Activated CD4-positive, alpha-beta T cell treated with anti-CD3 and anti-CD28 coated beads, Interleukin-2, amount 10 ng/mL, durations not matched to agents 24 days and 14 days (primary cell): ENCODE results near the gene TIMM44. TPM values are rescaled to one million over a fixed set of nuclear protein-coding genes. Genes with fewer than 3 reads are reported as not detected.
A peak's percentile ranks its signal among the peaks of the same experiment; 100 is the strongest.

ENCODE experiments used
- DNase-seq: peaks from one replicate; pipeline ENCODE4 v3.0.0; 2022
- H3K27ac Mint-ChIP-seq: one replicate; pipeline ENCODE4 v1.8.0; 2022; ENCODE audit warnings: mild to moderate bottlenecking, mixed read lengths
- H3K27me3 Mint-ChIP-seq: one replicate; pipeline ENCODE4 v1.8.0; 2022; ENCODE audit warnings: mixed read lengths
- H3K36me3 Mint-ChIP-seq: one replicate; pipeline ENCODE4 v1.8.0; 2022; ENCODE audit warnings: low read depth, mild to moderate bottlenecking, mixed read lengths
- H3K4me1 Mint-ChIP-seq: one replicate; pipeline ENCODE4 v1.8.0; 2021; ENCODE audit warnings: mixed read lengths
- H3K4me3 Mint-ChIP-seq: one replicate; pipeline ENCODE4 v1.8.0; 2022; ENCODE audit warnings: mild to moderate bottlenecking, moderate library complexity, mixed read lengths
- H3K9me3 Mint-ChIP-seq: one replicate; pipeline ENCODE4 v1.8.0; 2021; ENCODE audit warnings: mixed read lengths
- intact Hi-C: fragments of 100-400 bp; cut with micrococcal nuclease; formaldehyde crosslinking; loops from one replicate; pipeline ENCODE4 v1.15.1; 2023
- total RNA-seq: library from RNA; stranded (reverse); gene quantifications from 2 replicates; pipeline ENCODE4 v1.2.3, GENCODE V29; 2022

TIMM44 gene
- total RNA-seq, 1 donor from 2014 or later: 111 TPM

GRCh38 chr19:7905268-7905667 is 38.2 kb downstream of the TIMM44 start:
- peak overlapping the region; percentile 92 for H3K4me3 Mint-ChIP-seq
- intact Hi-C loops: no loop called here
- peak; percentile 59 for DNase-seq
- peaks cover 19% of the 10 kb centered on the region for H3K36me3 Mint-ChIP-seq
- H3K4me1 Mint-ChIP-seq: peaks cover 25% of the 10 kb centered on the region
- peaks cover 3% of the 10 kb centered on the region for H3K27me3 Mint-ChIP-seq
- H3K9me3 Mint-ChIP-seq: no peaks in the 10 kb centered on the region
- peak overlapping the region; percentile 93 for H3K27ac Mint-ChIP-seq

GRCh38 chr19:7904074-7905020 is 39.1 kb downstream of the TIMM44 start:
- DNase-seq: peak; percentile 91
- intact Hi-C loops: no loop called here
- Mint-ChIP-seq H3K36me3 (peaks cover 19% of the 10 kb centered on the region), H3K27ac (peak overlapping the region; percentile 93), H3K4me1 (peaks cover 25% of the 10 kb centered on the region), H3K9me3 (no peaks in the 10 kb centered on the region), H3K27me3 (peaks cover 3% of the 10 kb centered on the region), H3K4me3 (peak overlapping the region; percentile 93)

GRCh38 chr19:7903244-7904073 is 40.0 kb downstream of the TIMM44 start, which contains the start of gene MAP2K7:
TSS of gene MAP2K7 (plus strand) at chr19:7903877. CDS start at chr19:7903945, 68 bp downstream.
- peaks cover 25% of the 10 kb centered on the region for H3K4me1 Mint-ChIP-seq
- DNase-seq: peak; percentile 100
- H3K4me3 Mint-ChIP-seq: peak within 1 kb of the TSS; percentile 93
- intact Hi-C loops: loop anchor here (1.0 to 2.0 kb wide), 3 partner anchors 17 to 40 kb away; partner anchors contain the start of genes SNAPC2 and TIMM44
- H3K36me3 Mint-ChIP-seq: peaks cover 19% of the 10 kb centered on the region
- H3K27ac Mint-ChIP-seq: peak within 1 kb of the TSS; percentile 96
- H3K9me3 Mint-ChIP-seq: no peaks in the 10 kb centered on the region
- peaks cover 3% of the 10 kb centered on the region for H3K27me3 Mint-ChIP-seq

DNA sequence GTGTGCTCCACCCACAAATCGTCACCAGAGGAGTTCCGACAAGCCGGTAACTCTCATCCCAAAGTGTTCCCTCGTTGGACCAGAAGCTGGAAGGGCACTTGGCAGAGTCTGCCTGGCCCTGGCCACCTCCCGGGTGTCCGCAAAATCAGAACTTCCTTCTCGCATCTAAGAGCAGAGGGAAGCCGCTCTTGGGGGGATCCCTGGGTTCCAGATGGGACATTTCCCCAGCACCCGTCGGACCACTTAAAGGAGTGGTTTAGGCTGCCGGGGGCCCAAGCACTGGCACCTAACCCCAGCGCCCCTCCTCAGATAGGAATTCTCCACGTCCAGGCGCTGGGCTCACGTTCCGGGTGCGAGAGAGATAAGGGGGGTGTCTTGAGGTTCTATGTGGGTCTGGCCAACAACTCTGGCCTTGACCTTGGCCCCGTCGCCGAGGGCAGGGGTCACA is 40.6 kb downstream of the TIMM44 start:
- H3K4me1 Mint-ChIP-seq: peaks cover 25% of the 10 kb centered on the region
- DNase-seq: peak; percentile 68
- H3K36me3 Mint-ChIP-seq: peaks cover 17% of the 10 kb centered on the region
- H3K4me3 Mint-ChIP-seq: peak overlapping the region; percentile 93
- H3K27me3 Mint-ChIP-seq: peaks cover 3% of the 10 kb centered on the region
- peak overlapping the region; percentile 96 for H3K27ac Mint-ChIP-seq
- no peaks in the 10 kb centered on the region for H3K9me3 Mint-ChIP-seq
- intact Hi-C loops: loop anchor here (1.0 to 2.0 kb wide), 3 partner anchors 17 to 40 kb away; partner anchors contain the start of genes SNAPC2 and TIMM44

GRCh38 chr19:7901337-7901736 is 42.1 kb downstream of the TIMM44 start:
- intact Hi-C loops: no loop called here
- H3K27ac Mint-ChIP-seq: no peak overlapping the region
- H3K4me3 Mint-ChIP-seq: no peak overlapping the region

DNA sequence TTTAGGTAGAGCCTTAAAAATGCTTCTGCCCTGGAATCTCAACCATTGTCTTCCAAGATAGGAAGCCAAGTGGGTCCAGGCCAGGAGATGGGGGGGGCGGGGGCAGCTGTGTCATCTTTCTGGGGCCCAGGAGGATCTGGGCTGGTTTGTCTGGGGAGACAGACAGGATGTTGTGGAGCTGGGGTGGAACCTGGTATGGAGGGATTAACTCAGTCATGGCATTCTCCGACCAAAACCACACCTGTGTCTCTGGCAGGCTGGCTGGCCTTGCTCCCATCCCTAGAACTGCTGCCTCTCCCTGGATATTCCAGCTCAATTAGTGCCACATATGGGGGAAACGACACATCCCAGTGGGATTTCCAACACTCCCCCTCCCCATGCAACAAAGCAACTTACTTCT is 42.5 kb downstream of the TIMM44 start:
- no peaks in the 10 kb centered on the region for H3K9me3 Mint-ChIP-seq
- H3K4me3 Mint-ChIP-seq: no peak overlapping the region
- peaks cover 23% of the 10 kb centered on the region for H3K4me1 Mint-ChIP-seq
- peaks cover 14% of the 10 kb centered on the region for H3K36me3 Mint-ChIP-seq
- no peak overlapping the region for H3K27ac Mint-ChIP-seq
- intact Hi-C loops: no loop called here
- DNase-seq: no peak
- H3K27me3 Mint-ChIP-seq: peaks cover 3% of the 10 kb centered on the region

More at GRCh38 chr19:7901337-7901736, 42.1 kb downstream of the TIMM44 start:
- peaks cover 23% of the 10 kb centered on the region for H3K4me1 Mint-ChIP-seq
- peaks cover 14% of the 10 kb centered on the region for H3K36me3 Mint-ChIP-seq
- H3K9me3 Mint-ChIP-seq: no peaks in the 10 kb centered on the region
- peaks cover 3% of the 10 kb centered on the region for H3K27me3 Mint-ChIP-seq
- peak; percentile 56 for DNase-seq

GRCh38 chr19:7900401-7900870 is 43.0 kb downstream of the TIMM44 start:
- Mint-ChIP-seq H3K4me3 (no peak overlapping the region), H3K9me3 (no peaks in the 10 kb centered on the region), H3K27me3 (peaks cover 3% of the 10 kb centered on the region), H3K4me1 (peaks cover 20% of the 10 kb centered on the region), H3K27ac (no peak overlapping the region), H3K36me3 (peaks cover 11% of the 10 kb centered on the region)
- DNase-seq: peak; percentile 57
- intact Hi-C loops: no loop called here

GRCh38 chr19:7899751-7900378 is 43.6 kb downstream of the TIMM44 start:
- intact Hi-C loops: no loop called here
- no peak overlapping the region for H3K4me3 Mint-ChIP-seq
- H3K36me3 Mint-ChIP-seq: peaks cover 8% of the 10 kb centered on the region
- DNase-seq: peak; percentile 58
- peaks cover 17% of the 10 kb centered on the region for H3K4me1 Mint-ChIP-seq
- H3K9me3 Mint-ChIP-seq: no peaks in the 10 kb centered on the region
- H3K27ac Mint-ChIP-seq: no peak overlapping the region
- peaks cover 3% of the 10 kb centered on the region for H3K27me3 Mint-ChIP-seq

GRCh38 chr19:7898967-7899366 is 44.5 kb downstream of the TIMM44 start:
- no peak overlapping the region for H3K27ac Mint-ChIP-seq
- intact Hi-C loops: no loop called here
- peak; percentile 54 for DNase-seq
- peaks cover 3% of the 10 kb centered on the region for H3K27me3 Mint-ChIP-seq
- peaks cover 3% of the 10 kb centered on the region for H3K36me3 Mint-ChIP-seq
- no peaks in the 10 kb centered on the region for H3K9me3 Mint-ChIP-seq
- peaks cover 12% of the 10 kb centered on the region for H3K4me1 Mint-ChIP-seq
- no peak overlapping the region for H3K4me3 Mint-ChIP-seq

DNA sequence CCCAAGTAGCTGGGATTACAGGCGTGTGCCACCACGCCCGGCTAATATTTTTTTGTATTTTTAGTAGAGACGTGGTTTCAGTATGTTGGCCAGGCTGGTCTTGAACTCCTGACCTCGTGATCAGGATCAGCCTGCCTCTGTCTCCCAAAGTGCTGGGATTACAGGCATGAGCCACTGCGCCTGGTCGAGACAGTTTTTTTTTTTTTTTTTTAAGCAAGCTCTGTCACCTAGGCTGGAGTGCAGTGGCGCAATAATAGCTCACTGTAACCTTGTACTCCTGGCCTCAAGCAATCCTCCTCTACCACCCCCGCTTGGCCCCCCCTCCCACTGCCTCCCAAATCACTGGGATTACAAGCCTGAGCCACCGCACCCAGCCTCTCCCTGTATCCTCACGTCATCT is 46.2 kb downstream of the TIMM44 start:
- no peaks in the 10 kb centered on the region for H3K36me3 Mint-ChIP-seq
- H3K27ac Mint-ChIP-seq: no peak overlapping the region
- DNase-seq: no peak
- no peaks in the 10 kb centered on the region for H3K27me3 Mint-ChIP-seq
- no peak overlapping the region for H3K4me3 Mint-ChIP-seq
- no peaks in the 10 kb centered on the region for H3K4me1 Mint-ChIP-seq
- no peaks in the 10 kb centered on the region for H3K9me3 Mint-ChIP-seq
- intact Hi-C loops: no loop called here

DNA sequence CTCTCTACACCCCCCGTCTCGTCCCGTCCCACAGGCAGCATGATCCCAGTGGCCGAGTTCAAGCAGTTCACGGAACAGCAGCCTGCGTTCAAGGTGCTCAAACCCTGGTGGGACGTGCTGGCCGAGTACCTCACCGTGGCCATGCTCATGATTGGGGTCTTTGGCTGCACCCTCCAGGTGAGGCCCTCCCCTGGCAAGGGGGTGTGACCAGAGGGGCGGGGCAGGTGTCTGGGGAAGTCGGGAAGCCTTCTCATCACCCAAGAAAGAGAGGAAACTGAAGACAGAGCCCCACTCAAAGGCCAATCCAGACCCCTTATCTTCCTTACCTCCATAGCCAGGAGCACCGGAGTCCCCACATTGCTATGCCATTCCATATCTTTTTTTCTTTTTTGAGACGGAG is 47.9 kb downstream of the TIMM44 start:
- Mint-ChIP-seq H3K4me3 (no peak overlapping the region), H3K27ac (no peak overlapping the region), H3K4me1 (no peaks in the 10 kb centered on the region), H3K27me3 (no peaks in the 10 kb centered on the region), H3K36me3 (no peaks in the 10 kb centered on the region), H3K9me3 (no peaks in the 10 kb centered on the region)
- intact Hi-C loops: no loop called here
- no peak for DNase-seq

GRCh38 chr19:7894612-7895309 is 48.7 kb downstream of the TIMM44 start:
- no peaks in the 10 kb centered on the region for H3K4me1 Mint-ChIP-seq
- H3K36me3 Mint-ChIP-seq: no peaks in the 10 kb centered on the region
- H3K4me3 Mint-ChIP-seq: no peak overlapping the region
- no peak for DNase-seq
- intact Hi-C loops: no loop called here
- H3K27ac Mint-ChIP-seq: no peak overlapping the region
- peaks cover 3% of the 10 kb centered on the region for H3K27me3 Mint-ChIP-seq
- no peaks in the 10 kb centered on the region for H3K9me3 Mint-ChIP-seq
